HepG2 (cell line): Measurements from ENCODE around the gene HS6ST1. TPM values are rescaled to one million over a fixed set of nuclear protein-coding genes. Genes with fewer than 3 reads are reported as not detected.

Experiments used
- ATAC-seq: fragments of 200-7000 bp; cut with Tn5 transposase; 3 replicates; pipeline ENCODE4 v1.9.1; 2020; ENCODE audit warnings: mild to moderate bottlenecking, moderate library complexity
- BruUV-seq: library from RNA; stranded (reverse); fragments of 400-500 nt; replicated peaks from 2 replicates; lab custom pipeline; 2021; lab: Mats Ljungman, UMichigan
- CTCF ChIA-PET: fragments of 300-600 bp; formaldehyde crosslinking; extraction: SDS; loops from one replicate; lab custom pipeline; 2021; ENCODE audit warnings: low total read pairs, inconsistent platforms, low intra/inter-chr PET ratio; lab: Yijun Ruan, JAX
- POLR2A ChIA-PET: fragments of 350-600 bp; sonication (Branson Sonifier 250); formaldehyde crosslinking; loops from one replicate; lab custom pipeline; 2020; ENCODE audit warnings: antibody characterized with exemption, inconsistent platforms; lab: Yijun Ruan, JAX
- DNase-seq: peaks from one replicate; pipeline ENCODE4 v3.0.0-alpha.2; 2015; ENCODE audit warnings: low spot score
- FAIRE-seq: peaks from 3 replicates; lab custom pipeline; 2011; peaks lifted over from hg19 to GRCh38; lab: Jason Lieb, UNC
- H2AFZ ChIP-seq: one replicate; pipeline ENCODE4 v1.6.1; 2011; ENCODE audit warnings: low read length, inconsistent platforms
- H3K27ac ChIP-seq: fragments of 300-600 bp; 3 replicates; pipeline ENCODE4 v1.8.0; 2011; ENCODE audit warnings: mixed run types, mild to moderate bottlenecking, mixed read lengths, low read length, inconsistent platforms; ENCODE audit not compliant: insufficient read depth; ENCODE audit errors: extremely low read length
- H3K27me3 ChIP-seq, 2 experiments: fragments of 200-600 bp in 1 of 2; 2 replicates in 1 of 2; 3 replicates in 1 of 2; pipeline versions ENCODE4 v1.6.0 to v1.8.0; 2011; ENCODE audit warnings: low read length in 2 of 2, mild to moderate bottlenecking in 2 of 2, moderate library complexity in 2 of 2, inconsistent platforms in 1 of 2; ENCODE audit not compliant: insufficient read depth in 2 of 2, control insufficient read depth in 1 of 2
- H3K36me3 ChIP-seq, 2 experiments: fragments of 200-600 bp in 1 of 2; replicated peaks in 1 of 2; 2 replicates in 1 of 2; 3 replicates in 1 of 2; pipeline versions ENCODE4 v1.5.1 to v1.8.0; 2011; ENCODE audit warnings: low read length in 2 of 2, inconsistent platforms in 1 of 2; ENCODE audit not compliant: insufficient read depth in 2 of 2, control insufficient read depth in 1 of 2
- H3K4me1 ChIP-seq: 2 replicates; pipeline ENCODE4 v1.5.1; 2012; ENCODE audit warnings: low read length, inconsistent platforms; ENCODE audit not compliant: insufficient read depth
- H3K4me2 ChIP-seq: 2 replicates; pipeline ENCODE4 v1.6.0; 2011; ENCODE audit warnings: low read depth, low read length, inconsistent platforms
- H3K4me3 ChIP-seq, 3 experiments: fragments of 200-600 bp in 1 of 3; sonication (generic), shearing (Covaris generic) in 1 of 3; replicated peaks in 1 of 3; 2 replicates each; pipeline ENCODE4 v1.5.1; 2011 to 2016; ENCODE audit warnings: low read length in 3 of 3, inconsistent platforms in 2 of 3, low read depth in 2 of 3, mild to moderate bottlenecking in 2 of 3, control low read depth in 1 of 3, mixed read lengths in 1 of 3; ENCODE audit not compliant: insufficient read depth in 1 of 3
- H3K79me2 ChIP-seq: one replicate; pipeline ENCODE4 v1.6.1; 2011; ENCODE audit warnings: low read length, inconsistent platforms; ENCODE audit not compliant: insufficient read depth
- H3K9ac ChIP-seq: 2 replicates; pipeline ENCODE4 v1.6.0; 2011; ENCODE audit warnings: mild to moderate bottlenecking, low read depth, low read length, inconsistent platforms; ENCODE audit not compliant: insufficient read depth
- H3K9me3 ChIP-seq: 2 replicates; pipeline ENCODE4 v1.5.1; 2012; ENCODE audit warnings: mild to moderate bottlenecking, low read length
- H4K20me1 ChIP-seq: 2 replicates; pipeline ENCODE4 v1.6.0; 2011; ENCODE audit warnings: inconsistent platforms, mild to moderate bottlenecking, low read length, moderate library complexity; ENCODE audit not compliant: insufficient read depth
- HOXA3 ChIP-seq: sonication (generic); formaldehyde crosslinking; IDR thresholded peaks from 2 replicates; pipeline ENCODE4 v1.5.0; 2020; ENCODE audit warnings: missing genetic modification reagents
- IKZF4 ChIP-seq: sonication (generic); formaldehyde crosslinking; IDR thresholded peaks from 2 replicates; pipeline ENCODE4 v1.5.1; 2020; ENCODE audit warnings: borderline replicate concordance, mild to moderate bottlenecking, low read depth, missing genetic modification reagents; ENCODE audit errors: not compliant biosample characterization
- MAFF ChIP-seq: IDR thresholded peaks from 2 replicates; pipeline ENCODE4 v1.6.1; 2011; ENCODE audit warnings: low read depth, low read length, improper control_type of control experiment
- MAFK ChIP-seq, 2 experiments: IDR thresholded peaks in 1 of 2; conservative IDR thresholded peaks in 1 of 2; 2 replicates each; pipeline ENCODE4 v1.6.1; 2011; ENCODE audit warnings: improper control_type of control experiment in 2 of 2, low read length in 2 of 2
- MYNN ChIP-seq: sonication (generic); formaldehyde crosslinking; IDR thresholded peaks from 2 replicates; pipeline ENCODE4 v1.4.0; 2020; ENCODE audit warnings: mild to moderate bottlenecking, low read depth, missing genetic modification reagents
- NFRKB ChIP-seq: fragments of 450-650 bp; IDR thresholded peaks from 2 replicates; pipeline ENCODE4 v1.6.1; 2017
- TAF1 ChIP-seq: sonication (generic); formaldehyde crosslinking; IDR thresholded peaks from 2 replicates; pipeline ENCODE4 v1.4.0; 2020; ENCODE audit warnings: missing genetic modification reagents
- ZNF296 ChIP-seq: sonication (generic); formaldehyde crosslinking; conservative IDR thresholded peaks from 2 replicates; pipeline ENCODE4 v1.5.0; 2020; ENCODE audit warnings: mild to moderate bottlenecking, missing genetic modification reagents
- ZNF34 ChIP-seq: sonication (generic); formaldehyde crosslinking; IDR thresholded peaks from 2 replicates; pipeline ENCODE4 v1.4.0; 2020; ENCODE audit warnings: mild to moderate bottlenecking, missing genetic modification reagents, borderline replicate concordance
- WGBS: methylation state at CpG from one replicate; pipeline ENCODE4 v1.1.6; 2017; ENCODE audit warnings: low lambda C conversion rate; 5-methylcytosine and 5-hydroxymethylcytosine counted together
- in situ Hi-C: cut with HindIII; loops from 2 replicates; pipeline ENCODE4 v1.10.0; 2017; ENCODE audit warnings: low pct_unique_long_range_greater_than_20kb; ENCODE audit not compliant: extremely low pct_ligation_motif_present
- intact Hi-C: fragments of 100-400 bp; cut with micrococcal nuclease; formaldehyde crosslinking; loops from one replicate; pipeline ENCODE4 v1.10.0; 2022; ENCODE audit not compliant: unreplicated experiment
- polyA plus RNA-seq, 8 experiments: library from polyadenylated mRNA; depleted of rRNA in 3 of 8; stranded (reverse) in 7 of 8; unstranded in 1 of 8; fragments of >200 nt; fragmentation: Illumina TruSeq in 4 of 8; extraction: Trizol in 4 of 8; gene quantifications; 2 replicates each; pipeline versions ENCODE4 v1.2.1 to v1.2.3, GENCODE V29; 2011 to 2016; ENCODE audit warnings: low read depth in 4 of 8, missing spikeins in 1 of 8, mixed read lengths in 1 of 8; ENCODE audit not compliant: insufficient read depth in 1 of 8
- total RNA-seq, 5 experiments: library from RNA; depleted of rRNA; stranded (reverse); fragments of >200 nt; fragmentation: Illumina TruSeq; extraction: Trizol; gene quantifications; 2 replicates each; pipeline ENCODE4 v1.2.3, GENCODE V29; 2016; ENCODE audit warnings: low read depth in 1 of 5
- TF ChIP-seq, protein P1 (sequence below): IDR thresholded peaks from 2 replicates; pipeline ENCODE4 v1.6.1; 2016; ENCODE audit warnings: low read depth
- TF ChIP-seq, protein P2 (sequence below): sonication (generic); formaldehyde crosslinking; IDR thresholded peaks from 2 replicates; pipeline ENCODE4 v1.8.0; 2022; ENCODE audit warnings: mild to moderate bottlenecking, missing genetic modification reagents, borderline replicate concordance
- TF ChIP-seq, protein P3 (sequence below): sonication (generic); formaldehyde crosslinking; IDR thresholded peaks from 2 replicates; pipeline ENCODE4 v1.9.0; 2021; ENCODE audit warnings: missing genetic modification reagents, borderline replicate concordance

HS6ST1 gene
- total and polyA plus RNA-seq, 2 of the 13 experiments (the other 11 are each of a cell fraction or from before 2014, with no cell fraction given): 34.5 to 84.6 TPM

DNA sequence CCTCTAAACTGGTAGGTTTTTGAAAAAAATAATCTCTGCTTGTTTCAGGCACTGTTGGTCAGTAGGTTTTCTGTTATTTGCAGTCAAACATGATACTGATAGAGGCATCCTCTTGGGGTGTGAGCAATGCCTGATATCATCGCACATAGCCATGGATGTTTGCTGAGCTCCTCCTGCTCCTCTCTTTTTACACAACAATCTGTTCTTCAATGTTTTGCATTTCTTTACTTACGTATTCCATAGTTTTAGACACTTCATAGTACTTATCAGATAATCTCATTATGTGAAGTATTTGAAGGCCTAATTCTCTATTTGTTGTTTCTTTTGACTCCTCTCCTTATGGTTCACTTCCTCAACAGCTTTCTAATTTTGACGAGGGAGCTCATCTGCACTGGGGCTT, 23.0 kb upstream of the HS6ST1 start (continued):
- TF ChIP-seq, protein P1, sequence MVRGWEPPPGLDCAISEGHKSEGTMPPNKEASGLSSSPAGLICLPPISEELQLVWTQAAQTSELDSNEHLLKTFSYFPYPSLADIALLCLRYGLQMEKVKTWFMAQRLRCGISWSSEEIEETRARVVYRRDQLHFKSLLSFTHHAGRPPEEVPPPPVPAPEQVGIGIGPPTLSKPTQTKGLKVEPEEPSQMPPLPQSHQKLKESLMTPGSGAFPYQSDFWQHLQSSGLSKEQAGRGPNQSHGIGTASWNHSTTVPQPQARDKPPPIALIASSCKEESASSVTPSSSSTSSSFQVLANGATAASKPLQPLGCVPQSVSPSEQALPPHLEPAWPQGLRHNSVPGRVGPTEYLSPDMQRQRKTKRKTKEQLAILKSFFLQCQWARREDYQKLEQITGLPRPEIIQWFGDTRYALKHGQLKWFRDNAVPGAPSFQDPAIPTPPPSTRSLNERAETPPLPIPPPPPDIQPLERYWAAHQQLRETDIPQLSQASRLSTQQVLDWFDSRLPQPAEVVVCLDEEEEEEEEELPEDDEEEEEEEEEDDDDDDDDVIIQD: no peak
- no peak for TF ChIP-seq MYNN

DNA sequence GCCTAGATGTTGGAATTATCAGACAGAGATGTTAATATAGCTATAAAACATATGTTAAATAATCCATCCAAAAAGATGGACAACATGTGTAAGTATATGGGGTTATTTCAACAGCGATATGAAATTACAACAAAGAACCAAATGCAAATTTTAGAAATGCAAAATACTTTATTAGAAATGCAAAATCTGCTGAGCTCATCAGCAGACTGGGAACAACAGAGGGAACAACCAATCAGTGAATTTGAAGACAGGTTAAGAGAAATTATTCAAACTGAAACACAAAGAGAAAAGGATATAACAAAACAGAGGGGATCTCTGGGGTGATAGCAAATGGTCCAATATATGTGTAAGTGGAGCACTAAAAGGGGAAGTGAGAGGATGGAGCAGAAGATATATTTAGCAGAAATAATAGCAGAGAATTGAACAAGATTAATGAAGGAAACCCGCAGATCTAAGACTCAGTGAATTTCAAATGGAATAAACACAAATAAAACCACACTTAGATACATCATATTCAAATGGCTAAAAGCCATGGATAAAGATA, 13.5 kb upstream of the HS6ST1 start:
- in situ Hi-C loops: no loop called here
- ATAC-seq: no peak

More for the DNA sequence above, 13.5 kb upstream of the HS6ST1 start:
- 72% methylated on average over 2 of the region's 2 CpGs for WGBS
- Histone ChIP-seq H3K9ac (no peak overlapping the region), H2AFZ (no peak overlapping the region), H3K9me3 (peaks cover 15% of the 10 kb centered on the region), H4K20me1 (no peaks in the 10 kb centered on the region), H3K27me3 (no peaks in the 10 kb centered on the region), H3K36me3 (no peaks in the 10 kb centered on the region), H3K4me1 (no peaks in the 10 kb centered on the region), H3K4me2 (no peak overlapping the region), H3K4me3 (no peak overlapping the region), H3K79me2 (no peaks in the 10 kb centered on the region), H3K27ac (no peak overlapping the region)
- ChIA-PET CTCF (no interaction called here), POLR2A (interaction anchor here (0.6 kb wide), 1 partner anchor 19 kb away, joined by 3 read pairs; no protein-coding TSS in a partner anchor)
- TF ChIP-seq HOXA3 (CRISPR knock-in tag) (no peak), MAFF (peak; percentile 54), NFRKB (no peak), MAFK (conservative IDR thresholded peaks at IDR 0.05 in 1 of 2, IDR thresholded peaks at IDR 0.05 in 1 of 2; ENCODE audit: low read length in 2 of 2) (peak; percentile 57 to 68), TAF1 (CRISPR knock-in tag) (no peak), ZNF296 (CRISPR knock-in tag) (no peak), IKZF4 (CRISPR knock-in tag) (no peak), ZNF34 (CRISPR knock-in tag) (no peak)
- TF ChIP-seq, protein P2, sequence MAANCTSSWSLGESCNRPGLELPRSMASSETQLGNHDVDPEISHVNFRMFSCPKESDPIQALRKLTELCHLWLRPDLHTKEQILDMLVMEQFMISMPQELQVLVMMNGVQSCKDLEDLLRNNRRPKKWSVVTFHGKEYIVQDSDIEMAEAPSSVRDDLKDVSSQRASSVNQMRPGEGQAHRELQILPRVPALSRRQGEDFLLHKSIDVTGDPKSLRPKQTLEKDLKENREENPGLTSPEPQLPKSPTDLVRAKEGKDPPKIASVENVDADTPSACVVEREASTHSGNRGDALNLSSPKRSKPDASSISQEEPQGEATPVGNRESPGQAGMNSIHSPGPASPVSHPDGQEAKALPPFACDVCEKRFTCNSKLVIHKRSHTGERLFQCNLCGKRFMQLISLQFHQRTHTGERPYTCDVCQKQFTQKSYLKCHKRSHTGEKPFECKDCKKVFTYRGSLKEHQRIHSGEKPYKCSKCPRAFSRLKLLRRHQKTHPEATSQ (CRISPR knock-in tag): no peak
- TF ChIP-seq, protein P3, sequence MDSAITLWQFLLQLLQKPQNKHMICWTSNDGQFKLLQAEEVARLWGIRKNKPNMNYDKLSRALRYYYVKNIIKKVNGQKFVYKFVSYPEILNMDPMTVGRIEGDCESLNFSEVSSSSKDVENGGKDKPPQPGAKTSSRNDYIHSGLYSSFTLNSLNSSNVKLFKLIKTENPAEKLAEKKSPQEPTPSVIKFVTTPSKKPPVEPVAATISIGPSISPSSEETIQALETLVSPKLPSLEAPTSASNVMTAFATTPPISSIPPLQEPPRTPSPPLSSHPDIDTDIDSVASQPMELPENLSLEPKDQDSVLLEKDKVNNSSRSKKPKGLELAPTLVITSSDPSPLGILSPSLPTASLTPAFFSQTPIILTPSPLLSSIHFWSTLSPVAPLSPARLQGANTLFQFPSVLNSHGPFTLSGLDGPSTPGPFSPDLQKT (CRISPR knock-in tag): no peak
- no peak for FAIRE-seq
- no TSS peak for BruUV-seq
- DNase-seq: no peak
- intact Hi-C loops: no loop called here
